Measurements from ENCODE around the gene BCL2. TPM values are rescaled to one million over a fixed set of nuclear protein-coding genes. Genes with fewer than 3 reads are reported as not detected.

The BCL2 gene
- total RNA-seq, 1 experiment from 2014 or later: 1.5 TPM

GRCh38 chr18:63213331-63213900, 106.2 kb downstream of the BCL2 start:
- no peaks in the 10 kb centered on the region for H4K20me1 ChIP-seq (ENCODE audit: low read length)
- no peak for TF ChIP-seq CTCF (conservative IDR thresholded peaks at IDR 0.05; ENCODE audit: low read depth, low read length)
- TF ChIP-seq EZH2 (IDR thresholded peaks at IDR 0.05; ENCODE audit: low read length, unreplicated experiment): no peak
- TF ChIP-seq EZH2phosphoT487 (IDR thresholded peaks at IDR 0.05; ENCODE audit: borderline replicate concordance, low read length): no peak
- H3K79me2 ChIP-seq (ENCODE audit: low read length): no peaks in the 10 kb centered on the region
- peaks cover 15% of the 10 kb centered on the region for H3K27me3 ChIP-seq (ENCODE audit: low read length)
- H3K9me3 ChIP-seq (ENCODE audit: low read length): no peaks in the 10 kb centered on the region
- ChIA-PET CTCF (no interaction called here), POLR2A (ENCODE audit: unreplicated experiment) (no interaction called here)
- no peaks in the 10 kb centered on the region for H3K9me2 ChIP-seq (replicated peaks; ENCODE audit: low read length)
- H3F3A ChIP-seq (ENCODE audit: low read length, unreplicated experiment): no peaks in the 10 kb centered on the region
- ATAC-seq (no peak), DNase-seq (no peak)
- no peak overlapping the region for H3K4me3 ChIP-seq (ENCODE audit: low read length)
- no peaks in the 10 kb centered on the region for H3K36me3 ChIP-seq (ENCODE audit: low read depth, low read length)
- H3K4me2 ChIP-seq (ENCODE audit: low read length): no peak overlapping the region
- no peaks in the 10 kb centered on the region for H3K4me1 ChIP-seq (ENCODE audit: insufficient read depth, low read length)
- intact Hi-C loops (cut with micrococcal nuclease): no loop called here
- no peak overlapping the region for H2AFZ ChIP-seq (ENCODE audit: low read length)
- no peak overlapping the region for H3K9ac ChIP-seq (ENCODE audit: low read length)
- no peak overlapping the region for H3K27ac ChIP-seq (ENCODE audit: low read length)
- BruUV-seq (replicated peaks): no TSS peak

- Histone ChIP-seq H3K27me3 (ENCODE audit: low read length) (peaks cover 36% of the 10 kb centered on the region), H3K79me2 (ENCODE audit: low read length) (no peaks in the 10 kb centered on the region), H3K4me2 (ENCODE audit: low read length) (no peak overlapping the region), H3F3A (ENCODE audit: low read length, unreplicated experiment) (no peaks in the 10 kb centered on the region), H3K9ac (ENCODE audit: low read length) (no peak overlapping the region), H4K20me1 (ENCODE audit: low read length) (no peaks in the 10 kb centered on the region), H3K4me1 (ENCODE audit: insufficient read depth, low read length) (no peaks in the 10 kb centered on the region), H3K9me3 (ENCODE audit: low read length) (no peaks in the 10 kb centered on the region), H3K36me3 (ENCODE audit: low read depth, low read length) (no peaks in the 10 kb centered on the region), H3K27ac (ENCODE audit: low read length) (no peak overlapping the region), H3K9me2 (replicated peaks; ENCODE audit: low read length) (no peaks in the 10 kb centered on the region), H2AFZ (ENCODE audit: low read length) (no peak overlapping the region), H3K4me3 (ENCODE audit: low read length) (no peak overlapping the region)
- ATAC-seq (no peak), DNase-seq (no peak)
- intact Hi-C loops (cut with micrococcal nuclease): no loop called here
- ChIA-PET CTCF (interaction anchor here (0.6 kb wide), 1 partner anchor 215 kb away, joined by 4 read pairs; no protein-coding TSS in a partner anchor), POLR2A (ENCODE audit: unreplicated experiment) (interaction anchor here (0.6 kb wide), 1 partner anchor 194 kb away, joined by 3 read pairs; no protein-coding TSS in a partner anchor)
- TF ChIP-seq EZH2phosphoT487 (IDR thresholded peaks at IDR 0.05; ENCODE audit: borderline replicate concordance, low read length): no peak
- TF ChIP-seq EZH2 (IDR thresholded peaks at IDR 0.05; ENCODE audit: low read length, unreplicated experiment): no peak
- no TSS peak for BruUV-seq (replicated peaks)
Observed at GRCh38 chr18:63210521-63210920, 109.0 kb downstream of the BCL2 start.

GRCh38 chr18:63208676-63209075, 110.9 kb downstream of the BCL2 start:
- H4K20me1 ChIP-seq (ENCODE audit: low read length): no peaks in the 10 kb centered on the region
- H3K79me2 ChIP-seq (ENCODE audit: low read length): no peaks in the 10 kb centered on the region
- TF ChIP-seq EZH2phosphoT487 (IDR thresholded peaks at IDR 0.05; ENCODE audit: borderline replicate concordance, low read length): no peak
- no peak for TF ChIP-seq CTCF (conservative IDR thresholded peaks at IDR 0.05; ENCODE audit: low read depth, low read length)
- no peak for TF ChIP-seq EZH2 (IDR thresholded peaks at IDR 0.05; ENCODE audit: low read length, unreplicated experiment)
- no peak overlapping the region for H3K4me3 ChIP-seq (ENCODE audit: low read length)
- no peak overlapping the region for H3K9ac ChIP-seq (ENCODE audit: low read length)
- ATAC-seq: no peak
- no peaks in the 10 kb centered on the region for H3K9me2 ChIP-seq (replicated peaks; ENCODE audit: low read length)
- ChIA-PET POLR2A (ENCODE audit: unreplicated experiment) (no interaction called here), CTCF (no interaction called here)
- H3K9me3 ChIP-seq (ENCODE audit: low read length): no peaks in the 10 kb centered on the region
- no peaks in the 10 kb centered on the region for H3K4me1 ChIP-seq (ENCODE audit: insufficient read depth, low read length)
- no peak overlapping the region for H2AFZ ChIP-seq (ENCODE audit: low read length)
- H3K27me3 ChIP-seq (ENCODE audit: low read length): peaks cover 47% of the 10 kb centered on the region
- H3K27ac ChIP-seq (ENCODE audit: low read length): no peak overlapping the region
- no peak for DNase-seq
- no peaks in the 10 kb centered on the region for H3F3A ChIP-seq (ENCODE audit: low read length, unreplicated experiment)
- intact Hi-C loops (cut with micrococcal nuclease): no loop called here
- BruUV-seq (replicated peaks): no TSS peak
- no peak overlapping the region for H3K4me2 ChIP-seq (ENCODE audit: low read length)
- H3K36me3 ChIP-seq (ENCODE audit: low read depth, low read length): no peaks in the 10 kb centered on the region
